Measurements from ENCODE around the gene POMT2.

DNA sequence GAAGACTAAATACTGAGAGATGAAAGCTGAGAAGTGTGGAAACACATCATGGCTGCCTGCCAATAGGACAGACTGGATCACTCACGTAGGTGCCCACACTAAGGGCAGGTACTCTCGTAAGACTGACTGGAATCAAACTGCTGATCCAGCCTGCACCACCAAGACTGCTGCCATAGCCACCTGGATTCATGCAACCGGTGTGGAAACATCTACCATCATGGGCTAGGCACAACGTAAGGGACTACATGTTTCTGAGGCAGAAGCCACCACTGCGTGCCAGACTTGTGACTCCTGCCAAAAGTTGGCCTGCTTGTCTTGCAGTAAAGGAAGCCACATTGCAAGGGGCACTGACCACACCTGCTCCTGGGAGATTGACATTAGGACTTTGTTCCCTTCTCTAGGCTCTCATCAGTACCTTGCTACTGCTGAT lies 3.8 kb downstream of the POMT2 start:
- TF ChIP-seq POLR2AphosphoS5 (IDR thresholded peaks at IDR 0.05; ENCODE audit: low read depth, low read length) (no peak), PAX5 (IDR thresholded peaks at IDR 0.05; ENCODE audit: insufficient read depth, low read length, severe bottlenecking) (no peak), POLR2A (IDR thresholded peaks at IDR 0.05; ENCODE audit: low read depth, low read length) (no peak), SPI1 (IDR thresholded peaks at IDR 0.05; ENCODE audit: low read depth, low read length) (no peak), TAF1 (IDR thresholded peaks at IDR 0.05; ENCODE audit: low read depth, low read length) (no peak)

Measured in GM12891 (cell line).